Measurements from ENCODE around the gene REEP3. TPM values are rescaled to one million over a fixed set of nuclear protein-coding genes. Genes with fewer than 3 reads are reported as not detected.

REEP3 gene
- total and polyA plus RNA-seq, 4 donors: 20.9 to 74.3 (median 43.1) TPM

GRCh38 chr10:63670291-63670898 is 149.2 kb downstream of the REEP3 start:
- WGBS, 2 donors: 74 to 79% methylated on average over 10 of the region's 10 CpGs
- ATAC-seq (ENCODE audit: low FRiP score): peak; percentile 59
- Histone ChIP-seq H3K27ac (ENCODE audit: low read depth in 1 of 2, low read length in 2 of 2) (no peak overlapping the region), H3K4me3 (ENCODE audit: low read length in 2 of 2) (no peak overlapping the region), H3K27me3 (ENCODE audit: control insufficient read depth in 1 of 2, insufficient read depth in 2 of 2, low read length in 1 of 2) (no peaks in the 10 kb centered on the region), H3K36me3 (ENCODE audit: control insufficient read depth in 1 of 2, insufficient read depth in 2 of 2, low read length in 1 of 2) (no peaks in the 10 kb centered on the region), H3K4me1 (ENCODE audit: control insufficient read depth in 1 of 2, insufficient read depth in 2 of 2, low read length in 2 of 2) (peaks cover 0 to 5% of the 10 kb centered on the region in 2 donors), H3K9me3 (ENCODE audit: control insufficient read depth, low read length) (no peaks in the 10 kb centered on the region)
- intact Hi-C loops (cut with DNase I): no loop called here
- no peak for DNase-seq

GRCh38 chr10:63671317-63671937 is 150.2 kb downstream of the REEP3 start:
- Histone ChIP-seq H3K27ac (ENCODE audit: low read depth in 1 of 2, low read length in 2 of 2) (no peak overlapping the region), H3K4me1 (ENCODE audit: control insufficient read depth in 1 of 2, insufficient read depth in 2 of 2, low read length in 2 of 2) (peaks cover 0 to 5% of the 10 kb centered on the region in 2 donors), H3K27me3 (ENCODE audit: control insufficient read depth in 1 of 2, insufficient read depth in 2 of 2, low read length in 1 of 2) (no peaks in the 10 kb centered on the region), H3K36me3 (ENCODE audit: control insufficient read depth in 1 of 2, insufficient read depth in 2 of 2, low read length in 1 of 2) (no peaks in the 10 kb centered on the region), H3K4me3 (ENCODE audit: low read length in 2 of 2) (no peak overlapping the region), H3K9me3 (ENCODE audit: control insufficient read depth, low read length) (no peaks in the 10 kb centered on the region)
- WGBS, 2 donors: 19 to 21% methylated on average over 2 of the region's 2 CpGs
- DNase-seq (no peak), ATAC-seq (ENCODE audit: low FRiP score) (peak; percentile 21)
- intact Hi-C loops (cut with DNase I): no loop called here

GRCh38 chr10:63672491-63672890 is 151.3 kb downstream of the REEP3 start:
- no peak for ATAC-seq (ENCODE audit: low FRiP score)
- Histone ChIP-seq H3K27ac (ENCODE audit: low read depth in 1 of 2, low read length in 2 of 2) (no peak overlapping the region), H3K36me3 (ENCODE audit: control insufficient read depth in 1 of 2, insufficient read depth in 2 of 2, low read length in 1 of 2) (no peaks in the 10 kb centered on the region), H3K4me3 (ENCODE audit: low read length in 2 of 2) (no peak overlapping the region), H3K9me3 (ENCODE audit: control insufficient read depth, low read length) (no peaks in the 10 kb centered on the region), H3K27me3 (ENCODE audit: control insufficient read depth in 1 of 2, insufficient read depth in 2 of 2, low read length in 1 of 2) (no peaks in the 10 kb centered on the region), H3K4me1 (ENCODE audit: control insufficient read depth in 1 of 2, insufficient read depth in 2 of 2, low read length in 2 of 2) (peaks cover 0 to 5% of the 10 kb centered on the region in 2 donors)
- DNase-seq: no peak
- WGBS, 2 donors: 87 to 92% methylated on average over 3 of the region's 3 CpGs
- intact Hi-C loops (cut with DNase I): no loop called here

- peaks cover 0 to 5% of the 10 kb centered on the region in 2 donors for H3K4me1 ChIP-seq (ENCODE audit: control insufficient read depth in 1 of 2, insufficient read depth in 2 of 2, low read length in 2 of 2)
- H3K36me3 ChIP-seq (ENCODE audit: control insufficient read depth in 1 of 2, insufficient read depth in 2 of 2, low read length in 1 of 2): no peaks in the 10 kb centered on the region
- no peak overlapping the region for H3K4me3 ChIP-seq (ENCODE audit: low read length in 2 of 2)
- H3K27me3 ChIP-seq (ENCODE audit: control insufficient read depth in 1 of 2, insufficient read depth in 2 of 2, low read length in 1 of 2): no peaks in the 10 kb centered on the region
- ATAC-seq (ENCODE audit: low FRiP score) (no peak), DNase-seq (no peak)
- no peak overlapping the region for H3K27ac ChIP-seq (ENCODE audit: low read depth in 1 of 2, low read length in 2 of 2)
- WGBS, 2 donors: 83 to 96% methylated on average over 7 of the region's 7 CpGs
- no peaks in the 10 kb centered on the region for H3K9me3 ChIP-seq (ENCODE audit: control insufficient read depth, low read length)
- intact Hi-C loops (cut with DNase I): no loop called here
Observed at GRCh38 chr10:63673246-63673645, 152.0 kb downstream of the REEP3 start.

- Histone ChIP-seq H3K27ac (ENCODE audit: low read depth in 1 of 2, low read length in 2 of 2) (no peak overlapping the region), H3K4me3 (ENCODE audit: low read length in 2 of 2) (no peak overlapping the region), H3K36me3 (ENCODE audit: control insufficient read depth in 1 of 2, insufficient read depth in 2 of 2, low read length in 1 of 2) (no peaks in the 10 kb centered on the region), H3K9me3 (ENCODE audit: control insufficient read depth, low read length) (no peaks in the 10 kb centered on the region), H3K4me1 (ENCODE audit: control insufficient read depth in 1 of 2, insufficient read depth in 2 of 2, low read length in 2 of 2) (peaks cover 0 to 5% of the 10 kb centered on the region in 2 donors), H3K27me3 (ENCODE audit: control insufficient read depth in 1 of 2, insufficient read depth in 2 of 2, low read length in 1 of 2) (no peaks in the 10 kb centered on the region)
- DNase-seq (no peak), ATAC-seq (ENCODE audit: low FRiP score) (no peak)
- intact Hi-C loops (cut with DNase I): no loop called here
Observed at GRCh38 chr10:63673846-63674245, 152.6 kb downstream of the REEP3 start.

Other genes starting within 250 kb of the REEP3 start
- 100 to 1,000 TPM; 103 to 108 TPM for gene JMJD1C, start 55.4 kb upstream of the REEP3 start, total RNA-seq
- gene JMJD1C, start 55.4 kb upstream of the REEP3 start, polyA plus RNA-seq: 10 to 100 TPM; 21.9 to 34.1 TPM

Data from aorta (tissue), 5 donors.